Jurkat, Clone E6-1 (cell line): ENCODE measurements around the gene HIGD1C.
"Not testable (repeated sequence)": the region's sequence is repeated elsewhere in the genome, so short reads cannot be mapped to it uniquely, and the experiment has no call there.

Experiments
- DNase-seq: peaks from one replicate; pipeline ENCODE4 v3.0.0-alpha.2; 2011; ENCODE audit warnings: low read depth, low spot score
- H3K4me3 ChIP-seq: 2 replicates; pipeline ENCODE4 v1.5.1; 2011; ENCODE audit warnings: mild to moderate bottlenecking, low read length, control low read depth, moderate library complexity

The HIGD1C gene

GRCh38 chr12:50930477-50930876 is 21.9 kb upstream of the HIGD1C start:
- not testable (repeated sequence) for DNase-seq

DNA sequence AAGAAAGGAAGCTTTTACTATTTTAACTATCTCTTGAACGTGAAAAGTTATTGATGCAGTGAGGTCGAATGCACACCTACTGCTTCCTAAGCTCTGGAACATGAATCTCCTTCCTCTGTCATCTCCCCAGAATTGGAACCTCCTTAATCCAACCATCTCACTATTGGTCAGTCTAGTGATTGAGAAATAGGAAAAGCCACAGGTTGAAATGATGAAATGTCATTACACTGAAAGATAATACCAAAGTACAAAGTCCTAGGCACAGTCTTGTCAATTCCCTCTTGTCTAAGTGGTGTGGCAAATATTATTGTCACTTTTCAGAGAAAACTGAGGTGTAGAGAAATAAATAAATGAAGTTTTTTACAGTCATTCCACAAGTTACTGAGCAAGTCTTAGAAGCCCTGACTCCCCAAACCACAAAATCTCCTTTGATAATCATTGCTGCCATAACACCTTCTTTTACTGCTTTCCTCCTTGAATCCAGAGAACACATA is 19.5 kb upstream of the HIGD1C start:
- no peak overlapping the region for H3K4me3 ChIP-seq
- DNase-seq: no peak

More at GRCh38 chr12:50930477-50930876, 21.9 kb upstream of the HIGD1C start:
- H3K4me3 ChIP-seq: not testable (repeated sequence)

DNA sequence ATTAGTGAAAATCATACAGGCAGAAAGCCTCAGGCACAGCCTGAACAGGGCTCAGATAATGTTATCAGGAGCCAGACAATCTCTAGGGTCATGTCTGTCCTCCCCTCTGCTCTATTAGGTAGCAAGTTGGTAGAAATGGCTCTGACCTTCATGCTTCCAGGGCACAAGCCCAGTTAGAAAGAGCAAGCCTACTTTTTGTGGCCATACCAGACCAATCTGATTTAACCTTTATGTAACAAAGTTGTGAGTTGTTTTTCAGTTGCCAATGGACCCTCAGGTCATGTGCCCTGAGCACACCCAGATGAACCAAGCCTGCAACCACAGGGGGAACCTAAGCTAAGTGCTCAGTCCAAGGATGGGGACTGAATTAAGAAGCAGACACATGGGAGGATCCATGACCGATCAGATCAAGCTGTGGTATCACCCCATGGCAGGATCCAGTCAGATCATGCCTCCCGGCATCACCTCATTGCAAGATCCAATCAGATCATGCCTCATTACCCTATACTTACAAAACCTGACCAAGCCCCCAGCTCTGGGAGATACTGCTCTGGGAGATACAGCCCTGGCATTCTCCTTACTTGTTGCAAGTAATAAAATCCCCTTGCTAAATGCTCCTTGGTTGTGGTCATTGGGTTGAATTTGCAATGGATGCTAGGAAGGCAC is 18.8 kb upstream of the HIGD1C start:
- no peak overlapping the region for H3K4me3 ChIP-seq
- peak; percentile 15 for DNase-seq

DNA sequence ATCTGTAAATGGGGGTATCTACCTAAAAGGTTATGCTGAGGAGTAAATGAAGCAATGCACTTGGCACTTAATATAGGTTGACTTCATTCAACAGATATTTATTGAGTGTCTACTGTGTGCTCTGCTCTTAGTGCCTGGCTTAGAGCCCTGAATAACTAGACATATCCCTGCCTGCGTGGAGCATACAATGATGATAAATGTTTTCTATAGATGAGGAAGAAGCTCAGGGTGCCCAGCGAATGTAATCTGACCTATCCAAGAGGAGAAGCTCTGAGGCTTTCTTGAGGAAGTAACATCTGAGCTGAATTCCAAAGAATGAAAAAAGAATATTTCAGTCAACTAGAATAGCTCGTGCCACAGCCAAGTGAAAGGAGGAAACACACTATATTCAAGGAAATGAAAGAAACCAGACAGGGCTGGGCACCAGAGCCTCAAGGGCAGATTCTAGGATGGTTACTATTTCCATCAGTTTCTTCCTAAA is 17.9 kb upstream of the HIGD1C start:
- no peak for DNase-seq
- H3K4me3 ChIP-seq: no peak overlapping the region

- no peak for DNase-seq
- H3K4me3 ChIP-seq: no peak overlapping the region
Observed at GRCh38 chr12:50934981-50935807, 17.1 kb upstream of the HIGD1C start.

DNA sequence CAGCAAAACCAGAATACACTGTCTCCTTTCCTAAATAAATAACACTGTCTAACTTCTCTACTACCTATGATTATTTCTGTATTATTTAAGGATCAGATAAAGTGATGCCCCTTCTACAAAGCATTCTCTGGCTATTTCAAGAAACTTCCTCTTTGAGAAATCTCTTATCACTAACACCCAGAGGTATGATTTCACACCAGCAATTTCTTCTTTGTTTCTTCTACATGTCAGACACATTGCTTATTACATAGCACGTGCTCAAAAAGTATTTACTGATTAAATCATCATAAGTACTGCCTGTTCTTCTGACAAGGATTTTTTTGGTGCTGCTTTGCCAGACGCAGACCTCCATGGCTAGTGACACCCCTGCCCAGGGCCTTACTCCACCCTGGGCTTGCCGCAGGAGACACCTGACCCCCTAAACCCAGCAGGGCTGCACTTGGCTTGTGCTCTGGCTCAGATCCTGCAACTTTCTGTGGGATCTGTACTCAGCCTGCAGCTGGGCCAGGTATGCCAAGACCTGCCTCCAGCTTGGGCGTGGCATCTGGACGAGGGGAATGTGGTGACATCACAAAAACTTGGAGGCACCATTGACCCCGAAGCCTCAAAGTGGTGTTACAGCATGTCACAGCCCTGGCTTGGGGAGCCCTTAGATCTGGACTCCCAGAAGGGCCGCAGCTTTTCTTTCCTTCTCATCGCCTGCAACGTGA is 15.4 kb upstream of the HIGD1C start:
- H3K4me3 ChIP-seq: no peak overlapping the region
- DNase-seq: no peak

- no peak overlapping the region for H3K4me3 ChIP-seq
Observed at GRCh38 chr12:50937653-50938052, 14.7 kb upstream of the HIGD1C start.

DNA sequence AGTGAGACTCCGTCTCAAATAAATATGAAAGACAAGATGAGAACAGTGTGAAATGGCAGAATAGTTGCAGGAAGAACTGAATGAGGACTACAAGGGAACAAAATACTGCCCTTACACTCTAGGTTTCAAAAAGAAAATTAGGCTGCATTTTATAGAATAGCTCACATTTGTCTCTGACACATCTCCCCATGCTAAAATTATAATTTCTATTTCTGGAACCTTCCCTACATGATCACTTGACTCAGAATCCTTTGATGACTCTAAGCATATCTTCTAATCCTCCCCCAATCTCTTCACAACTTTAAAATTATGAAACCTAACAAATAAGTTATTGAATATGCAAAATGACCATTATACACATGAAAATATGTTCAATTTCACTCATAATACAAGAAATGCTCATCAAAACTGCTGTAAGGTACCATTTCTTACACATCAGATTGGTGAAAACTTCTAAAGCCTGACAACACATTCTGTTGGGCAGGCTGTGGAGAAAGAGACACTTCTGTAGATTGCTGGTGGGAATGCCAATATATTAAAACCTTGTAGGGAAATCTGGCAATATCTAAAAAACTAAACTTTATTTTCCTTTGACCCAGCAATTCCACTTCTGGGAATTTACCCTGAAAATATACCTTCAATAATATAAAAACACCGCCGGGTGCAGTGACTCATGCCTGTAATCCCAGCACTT is 4.3 kb upstream of the HIGD1C start:
- no peak for DNase-seq
- no peak overlapping the region for H3K4me3 ChIP-seq

More at GRCh38 chr12:50937653-50938052, 14.7 kb upstream of the HIGD1C start:
- DNase-seq: no peak

DNA sequence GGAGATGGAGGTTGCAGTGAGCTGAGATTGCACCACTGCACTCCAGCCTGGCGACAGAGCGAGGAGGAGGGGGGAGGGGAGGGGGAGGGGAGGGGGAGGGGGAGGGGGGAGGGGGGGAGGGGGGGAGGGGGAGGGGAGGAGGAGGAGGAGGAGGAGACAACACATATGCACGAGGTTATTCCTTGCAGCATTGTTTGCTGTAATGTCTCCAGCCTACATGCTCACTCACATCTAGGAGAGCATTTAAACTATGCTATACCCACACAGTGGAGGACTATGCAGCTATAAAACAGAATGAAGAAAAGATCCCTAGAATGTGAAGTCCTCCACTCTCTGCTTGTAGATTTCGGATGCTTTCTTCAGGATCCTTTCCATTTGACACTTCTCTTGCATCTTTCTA is 3.5 kb upstream of the HIGD1C start:
- H3K4me3 ChIP-seq: no peak overlapping the region
- no peak for DNase-seq

DNA sequence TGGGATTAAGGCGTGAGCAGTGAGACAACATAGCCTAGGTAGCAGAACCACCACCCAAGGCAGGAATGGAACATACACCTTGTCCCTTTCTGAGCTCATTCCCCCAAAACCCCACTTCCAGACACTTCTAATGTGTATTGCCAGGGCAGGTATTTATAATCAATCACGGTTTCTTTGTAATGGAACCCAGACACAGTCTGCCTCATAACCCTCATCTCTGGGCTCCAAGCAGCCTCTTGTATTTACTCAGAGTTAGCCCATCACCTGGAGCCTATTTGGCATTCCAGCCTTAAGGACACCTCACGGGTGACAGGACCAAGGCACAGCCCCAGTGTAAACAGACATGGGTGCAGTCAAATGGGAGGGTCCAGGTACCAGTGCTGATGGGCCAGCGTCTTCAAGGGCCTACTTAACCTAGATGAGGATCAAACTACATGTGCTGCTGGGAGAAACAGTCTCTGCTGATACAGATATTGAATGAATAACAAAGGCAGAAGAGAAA is 2.5 kb upstream of the HIGD1C start:
- H3K4me3 ChIP-seq: no peak overlapping the region
- DNase-seq: no peak

- no peak for DNase-seq
- H3K4me3 ChIP-seq: no peak overlapping the region
Observed at GRCh38 chr12:50951112-50951511, 1.2 kb upstream of the HIGD1C start.

GRCh38 chr12:50953047-50953446 is 703 bp downstream of the HIGD1C start:
- DNase-seq: no peak
- no peak overlapping the region for H3K4me3 ChIP-seq

GRCh38 chr12:50954789-50955188 is 2.4 kb downstream of the HIGD1C start:
- DNase-seq, H3K4me3 ChIP-seq: not testable (repeated sequence)

GRCh38 chr12:50955288-50955687 is 2.9 kb downstream of the HIGD1C start:
- no peak for DNase-seq
- no peak overlapping the region for H3K4me3 ChIP-seq

DNA sequence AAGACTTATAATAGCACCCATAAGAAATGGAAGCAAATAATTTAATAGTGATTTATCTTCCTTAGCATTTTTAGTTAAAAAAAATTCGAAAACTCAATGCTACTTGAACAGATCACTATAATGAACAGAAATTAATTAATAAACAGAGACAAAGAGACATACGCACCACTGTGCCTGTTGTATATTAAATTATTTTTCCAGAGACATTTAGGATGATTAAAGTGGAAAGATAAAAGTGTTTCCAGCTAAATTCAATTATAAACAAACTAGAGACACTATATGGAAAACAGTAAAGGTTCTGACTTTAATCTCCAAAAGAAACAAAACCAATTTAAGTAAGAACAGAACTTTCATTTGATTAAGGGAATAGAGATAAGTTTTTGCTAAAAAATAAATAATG is 3.4 kb downstream of the HIGD1C start:
- no peak overlapping the region for H3K4me3 ChIP-seq
- DNase-seq: no peak

GRCh38 chr12:50960130-50960529 is 7.8 kb downstream of the HIGD1C start:
- no peak overlapping the region for H3K4me3 ChIP-seq

DNA sequence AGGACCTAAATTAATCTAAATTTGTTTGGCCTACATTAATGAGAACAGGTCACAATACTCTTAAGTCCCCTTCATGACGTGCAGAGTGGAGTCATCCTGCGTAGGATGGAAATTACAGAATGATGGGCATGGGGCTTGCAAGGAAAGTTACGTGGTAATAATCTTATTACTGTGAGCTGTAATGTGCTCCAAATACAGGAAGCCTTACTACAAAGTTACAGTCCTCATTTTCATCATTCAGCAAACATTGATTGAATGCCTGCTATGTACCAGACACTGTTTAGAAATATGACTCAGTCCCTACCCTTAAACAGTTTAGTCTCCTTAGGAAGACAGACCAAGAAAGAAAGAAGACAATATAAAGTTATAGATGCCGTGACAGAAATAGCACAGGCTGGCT is 9.4 kb downstream of the HIGD1C start:
- no peak for DNase-seq

More at GRCh38 chr12:50960130-50960529, 7.8 kb downstream of the HIGD1C start:
- peak; percentile 41 for DNase-seq

DNA sequence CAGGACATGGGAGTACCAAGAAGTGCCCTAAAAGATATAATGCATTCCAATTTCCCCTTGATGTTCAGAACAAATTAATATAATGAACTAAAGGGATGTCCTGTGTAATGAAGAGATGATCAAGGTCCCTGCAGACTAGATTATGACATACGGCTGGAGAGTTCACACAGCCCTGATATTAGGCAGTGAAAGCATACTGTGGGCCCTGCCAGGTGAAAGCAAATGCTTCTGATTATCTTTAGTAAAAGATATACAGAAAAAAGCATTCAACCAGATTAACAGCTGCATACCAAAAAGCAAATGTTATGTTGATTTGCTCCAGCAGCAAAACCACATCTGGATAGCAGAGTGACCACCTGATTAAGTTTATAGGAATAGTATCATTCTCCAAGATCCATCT is 12.1 kb downstream of the HIGD1C start:
- H3K4me3 ChIP-seq: no peak overlapping the region
- no peak for DNase-seq

More for the DNA sequence above, 9.4 kb downstream of the HIGD1C start:
- H3K4me3 ChIP-seq: no peak overlapping the region

DNA sequence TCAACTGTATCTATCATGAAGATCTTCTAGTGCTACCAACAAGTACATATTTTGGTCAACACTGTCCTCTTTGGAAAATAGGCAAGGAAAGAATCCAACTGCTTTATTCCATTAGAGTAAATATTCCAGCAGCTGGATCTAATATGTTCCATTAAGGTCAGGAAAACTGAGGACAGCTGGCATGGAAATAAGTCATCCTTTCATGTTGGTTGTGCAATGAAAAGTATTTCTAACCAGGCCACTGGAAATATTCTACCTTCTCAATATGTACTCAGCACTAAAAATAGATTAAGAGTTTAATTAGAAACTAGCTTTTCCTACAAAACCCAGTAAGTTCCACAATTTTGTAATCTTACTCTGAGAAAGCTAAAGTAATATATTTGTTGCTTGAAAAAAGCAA is 19.6 kb downstream of the HIGD1C start:
- no peak for DNase-seq
- no peak overlapping the region for H3K4me3 ChIP-seq
